Measurements from ENCODE around the gene BICRA.

Gene BICRA

GRCh38 chr19:47601180-47601904 is 7.6 kb upstream of the BICRA start:
- no peak for DNase-seq

- DNase-seq, result no peak
Measured at GRCh38 chr19:47603706-47604565, 5.0 kb upstream of the BICRA start.

GRCh38 chr19:47607564-47608073 is 1.3 kb upstream of the BICRA start:
- DNase-seq, result no peak

GRCh38 chr19:47608074-47608918 is 638 bp upstream of the BICRA start:
- peak; percentile 92 to 94 for DNase-seq

GRCh38 chr19:47609906-47610894 is 1.3 kb downstream of the BICRA start:
- DNase-seq, result peak; percentile 20 to 39

GRCh38 chr19:47610902-47611301 is 2.0 kb downstream of the BICRA start:
- no peak for DNase-seq

- no peak for DNase-seq
Measured at GRCh38 chr19:47613165-47614020, 4.5 kb downstream of the BICRA start.

GRCh38 chr19:47614021-47614295 is 5.0 kb downstream of the BICRA start:
- DNase-seq, result no peak

- DNase-seq, result no peak
Measured at GRCh38 chr19:47614559-47614958, 5.6 kb downstream of the BICRA start.

GRCh38 chr19:47615230-47615629 is 6.3 kb downstream of the BICRA start:
- DNase-seq, result no peak

- DNase-seq, result no peak
Measured at GRCh38 chr19:47615714-47616113, 6.8 kb downstream of the BICRA start.

- no peak for DNase-seq
Measured at GRCh38 chr19:47618771-47619170, 9.8 kb downstream of the BICRA start.

GRCh38 chr19:47619763-47620162 is 10.8 kb downstream of the BICRA start:
- no peak for DNase-seq

GRCh38 chr19:47623151-47623920 is 14.4 kb downstream of the BICRA start:
- no peak for DNase-seq

GRCh38 chr19:47623921-47624391 is 15.0 kb downstream of the BICRA start:
- DNase-seq, result no peak

GRCh38 chr19:47625650-47626049 is 16.7 kb downstream of the BICRA start:
- DNase-seq, result no peak

- no peak for DNase-seq
Measured at GRCh38 chr19:47626238-47626637, 17.3 kb downstream of the BICRA start.

- DNase-seq, result no peak
Measured at GRCh38 chr19:47628078-47628771, 19.3 kb downstream of the BICRA start.

- DNase-seq, result no peak
Measured at GRCh38 chr19:47630594-47630993, 21.7 kb downstream of the BICRA start.
